H7 (cell line): ENCODE results near the gene GFOD2. TPM values are rescaled to one million over a fixed set of nuclear protein-coding genes. Genes with fewer than 3 reads are reported as not detected.
"Not testable (repeated sequence)": the region's sequence is repeated elsewhere in the genome, so short reads cannot be mapped to it uniquely, and the experiment has no call there.

Source experiments
- DNase-seq: peaks from one replicate; pipeline ENCODE4 v3.0.0; 2012
- H3K27me3 ChIP-seq: 2 replicates; pipeline ENCODE4 v1.6.0; 2011; ENCODE audit warnings: mild to moderate bottlenecking, low read length; ENCODE audit not compliant: control insufficient read depth, insufficient read depth
- H3K36me3 ChIP-seq: replicated peaks from 2 replicates; pipeline ENCODE4 v1.5.1; 2011; ENCODE audit warnings: low read length; ENCODE audit not compliant: control insufficient read depth, insufficient read depth
- H3K4me3 ChIP-seq: 2 replicates; pipeline ENCODE4 v1.5.1; 2011; ENCODE audit warnings: low read depth, mild to moderate bottlenecking, control low read depth, low read length, moderate library complexity; ENCODE audit not compliant: insufficient read depth
- total RNA-seq: library from RNA; depleted of rRNA; stranded (reverse); fragments of >200 nt; shearing (Covaris generic); gene quantifications from 2 replicates; pipeline ENCODE4 v1.2.3, GENCODE V29; 2014; rRNA removed

Gene GFOD2
- total RNA-seq: 25.3 and 26.2 TPM in 2 replicates

- H3K4me3 ChIP-seq: peak within 1 kb of the TSS; percentile 78
- H3K27me3 ChIP-seq: no peaks in the 10 kb centered on the region
- no peaks in the 10 kb centered on the region for H3K36me3 ChIP-seq
- peak; percentile 100 for DNase-seq
These were observed at the start of gene GFOD2 for GRCh38 chr16:67719048-67719777. Gene GFOD2 (minus strand): TSS chr16:67719316. CDS start chr16:67685715, 33,601 bp downstream.

GRCh38 chr16:67767953-67768352 lies 48.8 kb upstream of the GFOD2 start:
- Histone ChIP-seq H3K27me3 (no peaks in the 10 kb centered on the region), H3K36me3 (no peaks in the 10 kb centered on the region), H3K4me3 (no peak overlapping the region)
- DNase-seq: no peak

- no peaks in the 10 kb centered on the region for H3K36me3 ChIP-seq
- H3K4me3 ChIP-seq: no peak overlapping the region
- no peaks in the 10 kb centered on the region for H3K27me3 ChIP-seq
- no peak for DNase-seq
These were observed 47.2 kb upstream of the GFOD2 start for GRCh38 chr16:67766291-67766690.

- Histone ChIP-seq H3K36me3 (no peaks in the 10 kb centered on the region), H3K27me3 (no peaks in the 10 kb centered on the region), H3K4me3 (no peak overlapping the region)
- no peak for DNase-seq
These were observed 45.1 kb upstream of the GFOD2 start for GRCh38 chr16:67764158-67764667.

GRCh38 chr16:67763066-67763465 lies 44.0 kb upstream of the GFOD2 start:
- DNase-seq: no peak
- Histone ChIP-seq H3K27me3 (no peaks in the 10 kb centered on the region), H3K4me3 (no peak overlapping the region), H3K36me3 (no peaks in the 10 kb centered on the region)

GRCh38 chr16:67762385-67762784 lies 43.3 kb upstream of the GFOD2 start:
- H3K27me3 ChIP-seq: no peaks in the 10 kb centered on the region
- no peak overlapping the region for H3K4me3 ChIP-seq
- no peak for DNase-seq
- no peaks in the 10 kb centered on the region for H3K36me3 ChIP-seq

GRCh38 chr16:67761924-67762323 lies 42.8 kb upstream of the GFOD2 start:
- no peak for DNase-seq
- Histone ChIP-seq H3K36me3 (no peaks in the 10 kb centered on the region), H3K4me3 (no peak overlapping the region), H3K27me3 (no peaks in the 10 kb centered on the region)

- Histone ChIP-seq H3K36me3 (no peaks in the 10 kb centered on the region), H3K4me3 (no peak overlapping the region), H3K27me3 (no peaks in the 10 kb centered on the region)
- no peak for DNase-seq
These were observed 41.8 kb upstream of the GFOD2 start for GRCh38 chr16:67760956-67761230.

- Histone ChIP-seq H3K36me3 (no peaks in the 10 kb centered on the region), H3K4me3 (no peak overlapping the region), H3K27me3 (no peaks in the 10 kb centered on the region)
- no peak for DNase-seq
These were observed 41.3 kb upstream of the GFOD2 start for GRCh38 chr16:67760206-67760955.

GRCh38 chr16:67758966-67759365 lies 39.9 kb upstream of the GFOD2 start:
- no peak for DNase-seq
- Histone ChIP-seq H3K4me3 (no peak overlapping the region), H3K36me3 (no peaks in the 10 kb centered on the region), H3K27me3 (no peaks in the 10 kb centered on the region)

- Histone ChIP-seq H3K36me3 (no peaks in the 10 kb centered on the region), H3K4me3 (no peak overlapping the region), H3K27me3 (no peaks in the 10 kb centered on the region)
- no peak for DNase-seq
These were observed 38.9 kb upstream of the GFOD2 start for GRCh38 chr16:67758006-67758405.

GRCh38 chr16:67752641-67753040 lies 33.5 kb upstream of the GFOD2 start:
- H3K27me3 ChIP-seq: no peaks in the 10 kb centered on the region

GRCh38 chr16:67751331-67751730 lies 32.2 kb upstream of the GFOD2 start:
- not testable (repeated sequence) for DNase-seq, H3K4me3 ChIP-seq, H3K36me3 ChIP-seq, H3K27me3 ChIP-seq

More at GRCh38 chr16:67752641-67753040, 33.5 kb upstream of the GFOD2 start:
- Histone ChIP-seq H3K36me3 (no peaks in the 10 kb centered on the region), H3K4me3 (no peak overlapping the region)
- no peak for DNase-seq

GRCh38 chr16:67750466-67750865 lies 31.4 kb upstream of the GFOD2 start:
- H3K4me3 ChIP-seq: no peak overlapping the region
- H3K27me3 ChIP-seq: no peaks in the 10 kb centered on the region
- no peaks in the 10 kb centered on the region for H3K36me3 ChIP-seq
- DNase-seq: no peak

GRCh38 chr16:67749436-67750078 lies 30.4 kb upstream of the GFOD2 start:
- Histone ChIP-seq H3K36me3 (no peaks in the 10 kb centered on the region), H3K4me3 (no peak overlapping the region), H3K27me3 (no peaks in the 10 kb centered on the region)
- DNase-seq: no peak
